OCI-LY7 (cell line): ENCODE measurements around the gene MLST8.

Experiments used
- EZH2phosphoT487 ChIP-seq: fragments of 200-600 bp; sonication (generic); IDR thresholded peaks from 2 replicates; pipeline ENCODE4 v1.6.1; 2018; ENCODE audit warnings: low read depth, borderline replicate concordance, mild to moderate bottlenecking, mixed run types, antibody characterized with exemption, low read length, moderate library complexity, mixed read lengths
- TF ChIP-seq, protein P1 (sequence below): fragments of 200-600 bp; sonication (generic); conservative IDR thresholded peaks from 2 replicates; pipeline ENCODE4 v1.5.1; 2014; ENCODE audit warnings: mild to moderate bottlenecking, antibody characterized with exemption, low read length, moderate library complexity, mixed read lengths

DNA sequence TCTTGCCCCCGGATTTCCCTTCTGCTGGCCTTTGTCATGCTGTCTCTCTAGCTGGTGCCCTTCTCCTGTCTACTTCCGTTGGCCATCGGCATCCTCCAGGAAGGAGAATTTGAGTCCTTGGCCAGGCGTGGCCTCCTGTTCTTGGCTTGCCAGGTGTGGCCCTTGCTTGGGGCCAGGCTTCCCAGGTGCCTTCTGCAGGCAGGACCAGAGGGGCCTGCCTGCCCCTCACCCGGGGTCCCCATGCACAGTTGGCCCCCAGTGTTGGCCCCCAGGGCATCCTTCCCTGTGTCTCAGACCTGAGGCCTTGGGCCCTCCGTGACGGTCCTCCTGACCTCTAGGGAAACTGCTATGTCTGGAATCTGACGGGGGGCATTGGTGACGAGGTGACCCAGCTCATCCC is 2.6 kb downstream of the MLST8 start:
- TF ChIP-seq, protein P1, sequence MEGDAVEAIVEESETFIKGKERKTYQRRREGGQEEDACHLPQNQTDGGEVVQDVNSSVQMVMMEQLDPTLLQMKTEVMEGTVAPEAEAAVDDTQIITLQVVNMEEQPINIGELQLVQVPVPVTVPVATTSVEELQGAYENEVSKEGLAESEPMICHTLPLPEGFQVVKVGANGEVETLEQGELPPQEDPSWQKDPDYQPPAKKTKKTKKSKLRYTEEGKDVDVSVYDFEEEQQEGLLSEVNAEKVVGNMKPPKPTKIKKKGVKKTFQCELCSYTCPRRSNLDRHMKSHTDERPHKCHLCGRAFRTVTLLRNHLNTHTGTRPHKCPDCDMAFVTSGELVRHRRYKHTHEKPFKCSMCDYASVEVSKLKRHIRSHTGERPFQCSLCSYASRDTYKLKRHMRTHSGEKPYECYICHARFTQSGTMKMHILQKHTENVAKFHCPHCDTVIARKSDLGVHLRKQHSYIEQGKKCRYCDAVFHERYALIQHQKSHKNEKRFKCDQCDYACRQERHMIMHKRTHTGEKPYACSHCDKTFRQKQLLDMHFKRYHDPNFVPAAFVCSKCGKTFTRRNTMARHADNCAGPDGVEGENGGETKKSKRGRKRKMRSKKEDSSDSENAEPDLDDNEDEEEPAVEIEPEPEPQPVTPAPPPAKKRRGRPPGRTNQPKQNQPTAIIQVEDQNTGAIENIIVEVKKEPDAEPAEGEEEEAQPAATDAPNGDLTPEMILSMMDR, result no peak
- no peak for TF ChIP-seq EZH2phosphoT487
